OCI-LY3 (cell line): Measurements from ENCODE around the gene CAVIN2.

Experiments used
- EZH2phosphoT487 ChIP-seq: fragments of 200-600 bp; shearing (Covaris generic); IDR thresholded peaks from 2 replicates; pipeline ENCODE4 v1.6.1; 2018; ENCODE audit warnings: antibody characterized with exemption, mixed run types, low read depth
- TF ChIP-seq, protein P1 (sequence below): fragments of 200-600, 300-600 bp; sonication (generic); IDR thresholded peaks from 2 replicates; pipeline ENCODE4 v1.5.1; 2014; ENCODE audit warnings: antibody characterized with exemption, low read length, low read depth

- TF ChIP-seq EZH2phosphoT487: no peak
- TF ChIP-seq, protein P1, sequence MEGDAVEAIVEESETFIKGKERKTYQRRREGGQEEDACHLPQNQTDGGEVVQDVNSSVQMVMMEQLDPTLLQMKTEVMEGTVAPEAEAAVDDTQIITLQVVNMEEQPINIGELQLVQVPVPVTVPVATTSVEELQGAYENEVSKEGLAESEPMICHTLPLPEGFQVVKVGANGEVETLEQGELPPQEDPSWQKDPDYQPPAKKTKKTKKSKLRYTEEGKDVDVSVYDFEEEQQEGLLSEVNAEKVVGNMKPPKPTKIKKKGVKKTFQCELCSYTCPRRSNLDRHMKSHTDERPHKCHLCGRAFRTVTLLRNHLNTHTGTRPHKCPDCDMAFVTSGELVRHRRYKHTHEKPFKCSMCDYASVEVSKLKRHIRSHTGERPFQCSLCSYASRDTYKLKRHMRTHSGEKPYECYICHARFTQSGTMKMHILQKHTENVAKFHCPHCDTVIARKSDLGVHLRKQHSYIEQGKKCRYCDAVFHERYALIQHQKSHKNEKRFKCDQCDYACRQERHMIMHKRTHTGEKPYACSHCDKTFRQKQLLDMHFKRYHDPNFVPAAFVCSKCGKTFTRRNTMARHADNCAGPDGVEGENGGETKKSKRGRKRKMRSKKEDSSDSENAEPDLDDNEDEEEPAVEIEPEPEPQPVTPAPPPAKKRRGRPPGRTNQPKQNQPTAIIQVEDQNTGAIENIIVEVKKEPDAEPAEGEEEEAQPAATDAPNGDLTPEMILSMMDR: no peak
These were observed 17.9 kb upstream of the CAVIN2 start for GRCh38 chr2:191864628-191865374.
